HG03442 (cell line): ENCODE data around the gene PARD3B.
A peak's percentile ranks its signal among the peaks of the same experiment; 100 is the strongest.

Source experiments
- ATAC-seq: cut with Tn5 transposase; IDR thresholded peaks from one replicate; pipeline ENCODE4 v1.9.1; 2021; ENCODE audit warnings: mild to moderate bottlenecking, moderate library complexity; ENCODE audit not compliant: unreplicated experiment

The PARD3B gene

DNA sequence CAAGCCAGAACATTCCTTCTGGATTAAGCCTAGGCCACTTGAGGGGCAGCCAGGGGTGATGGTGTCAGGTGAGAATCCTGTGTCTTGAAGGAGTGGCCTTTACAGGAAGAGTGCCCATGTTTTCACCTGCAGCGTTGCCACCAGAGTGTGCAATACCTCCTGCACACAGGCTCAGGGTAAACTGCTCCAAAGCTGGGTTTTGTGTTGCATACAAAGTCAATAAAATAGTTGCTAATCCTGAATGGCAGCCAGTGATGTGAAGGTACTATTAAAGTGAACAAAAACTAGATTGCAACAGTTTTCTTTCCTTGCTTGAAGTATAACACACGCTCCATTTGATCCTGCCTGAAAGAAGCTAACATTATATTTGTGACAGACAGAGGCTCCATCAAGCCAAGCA is 1072.6 kb downstream of the PARD3B start:
- no peak for ATAC-seq

DNA sequence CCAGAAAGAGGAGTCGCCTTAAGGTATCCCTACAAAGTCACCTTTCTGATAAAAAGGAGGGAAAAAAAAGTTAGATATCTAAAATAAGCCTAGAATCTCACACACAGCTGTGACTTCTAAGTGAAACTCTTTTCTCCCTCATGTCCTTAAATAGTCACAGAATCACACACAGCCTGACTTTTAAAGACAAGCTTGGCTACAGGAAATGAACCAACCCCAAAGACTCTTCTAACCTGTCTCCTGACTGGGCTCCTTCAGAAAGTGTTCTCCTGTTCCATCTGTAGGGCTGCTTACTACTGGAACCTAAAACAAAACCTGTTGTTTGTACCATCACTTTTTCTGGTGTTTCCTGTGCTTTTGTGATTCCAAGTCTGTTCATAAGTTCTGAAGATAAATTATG is 1074.3 kb downstream of the PARD3B start:
- ATAC-seq = no peak

DNA sequence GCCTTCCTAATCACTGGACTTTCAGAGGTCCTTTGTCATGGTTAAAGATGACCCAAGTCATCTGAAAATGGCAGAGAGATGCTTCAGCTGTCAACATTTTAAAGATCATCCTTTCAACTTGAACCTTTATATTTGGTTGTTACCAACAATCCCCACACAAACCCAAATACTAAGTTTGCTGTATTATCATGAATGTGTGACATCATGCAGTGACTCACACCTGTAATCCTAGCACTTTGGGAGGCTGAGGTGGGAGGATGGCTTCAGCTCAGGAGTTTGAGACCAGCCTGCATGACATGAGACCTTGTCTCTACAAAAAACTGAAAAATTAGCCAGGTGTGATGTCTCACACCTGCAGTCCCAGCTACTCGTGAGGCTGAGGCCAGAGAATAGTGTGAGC is 1081.8 kb downstream of the PARD3B start:
- no peak for ATAC-seq

DNA sequence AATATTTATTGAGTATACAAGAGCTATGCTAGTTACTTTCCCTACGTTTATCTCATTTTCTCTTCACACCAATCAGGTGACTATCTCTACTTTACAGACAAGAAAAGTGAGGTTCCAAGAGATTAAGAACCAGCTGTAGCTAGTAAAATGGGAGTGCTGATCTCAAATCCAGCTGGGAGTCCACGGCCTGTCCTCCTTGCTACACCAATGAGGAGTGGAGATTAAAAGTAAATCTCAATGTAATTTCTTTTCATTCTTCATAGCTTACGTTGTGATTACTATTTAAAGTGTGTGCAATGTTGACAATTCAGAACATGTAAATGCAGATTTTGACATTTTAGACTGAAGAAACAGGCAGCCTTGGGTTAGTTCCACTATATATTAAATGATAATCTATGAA is 1083.1 kb downstream of the PARD3B start:
- no peak for ATAC-seq

DNA sequence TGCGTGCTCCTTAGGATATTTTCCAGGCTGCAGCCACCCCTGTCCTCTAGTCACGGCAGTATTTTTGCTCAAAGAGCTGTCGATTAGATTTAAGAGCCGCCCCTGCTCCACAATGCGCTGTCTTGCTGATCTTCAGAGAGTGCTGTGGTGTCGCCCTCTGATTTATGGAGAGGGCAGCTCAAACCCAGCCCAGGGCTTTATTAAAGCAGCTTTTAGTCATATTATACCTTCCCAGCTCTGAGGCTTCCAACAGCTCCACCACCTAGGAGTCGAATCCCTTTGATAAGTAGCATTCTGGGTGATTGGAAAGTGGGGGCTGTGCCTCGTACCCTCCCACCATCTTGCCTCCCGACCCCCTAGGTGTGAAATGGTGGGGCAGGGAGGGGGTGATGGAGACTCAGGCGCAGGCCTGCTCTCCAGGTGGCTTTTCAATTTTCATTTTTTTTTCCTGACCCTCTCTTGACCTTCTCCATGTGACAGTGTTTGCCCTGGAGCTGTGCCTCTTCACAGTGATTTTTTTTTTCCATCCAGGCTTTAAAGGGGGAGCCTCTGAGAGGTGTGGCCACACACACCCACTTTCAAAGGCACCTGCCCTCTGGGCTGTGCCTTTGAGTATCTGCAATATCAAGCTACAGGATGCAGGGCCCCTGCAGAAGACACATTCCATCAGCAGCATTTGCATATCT is 1084.0 kb downstream of the PARD3B start:
- ATAC-seq = no peak

DNA sequence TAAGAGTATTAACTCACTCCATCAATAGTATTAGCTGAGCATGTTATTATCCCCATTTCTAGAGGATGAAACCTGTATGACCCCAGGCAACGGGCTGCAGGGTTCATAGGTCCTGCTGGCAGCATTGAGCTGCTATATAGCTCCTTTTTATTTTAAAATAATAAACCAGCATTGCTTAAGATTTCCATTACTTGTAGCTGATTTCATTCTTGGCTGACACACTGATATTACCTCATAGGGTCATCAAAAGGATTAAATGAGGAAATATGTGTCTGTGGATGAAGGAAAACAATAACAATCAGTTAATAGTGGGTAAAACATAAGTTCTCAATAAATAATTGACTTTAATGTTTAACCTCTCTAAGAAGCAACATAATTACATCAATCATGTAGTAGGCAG is 1088.7 kb downstream of the PARD3B start:
- ATAC-seq = no peak

DNA sequence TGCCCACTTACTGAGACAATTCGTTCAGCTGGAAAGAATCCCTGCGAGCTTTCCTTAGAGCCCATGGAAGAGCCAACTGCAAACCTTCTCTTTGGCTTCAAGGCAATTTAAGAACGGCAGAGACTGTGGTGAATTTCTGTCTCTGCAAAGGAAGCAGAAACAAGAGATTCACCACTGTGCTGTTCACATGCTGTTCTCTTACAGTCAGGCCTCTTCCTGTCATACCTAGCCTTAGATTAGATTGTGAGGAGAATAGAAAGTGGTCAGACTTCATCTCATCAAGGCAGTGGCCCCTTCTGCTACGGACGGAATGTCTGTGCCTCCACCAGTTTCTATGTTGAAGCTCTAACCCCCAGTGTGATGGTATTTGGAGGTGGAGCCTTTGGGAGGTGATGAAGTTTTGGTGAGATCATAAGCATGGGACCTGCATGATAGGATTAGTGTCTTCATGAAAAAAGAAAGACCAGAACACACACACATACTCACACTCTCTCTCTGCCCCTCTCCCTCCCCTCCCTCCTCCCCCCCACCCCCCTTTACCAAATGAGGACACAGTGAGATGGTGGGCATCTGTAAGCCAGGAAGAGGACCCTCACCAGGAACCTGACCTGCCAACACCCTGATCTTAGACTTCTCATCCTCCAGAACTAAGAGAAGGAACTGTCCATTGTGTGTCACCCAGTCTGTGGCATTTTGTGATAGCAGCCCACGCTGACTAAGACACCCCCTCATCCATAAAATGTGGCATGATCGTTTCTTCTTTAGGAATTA is 1091.5 kb downstream of the PARD3B start:
- ATAC-seq = no peak

DNA sequence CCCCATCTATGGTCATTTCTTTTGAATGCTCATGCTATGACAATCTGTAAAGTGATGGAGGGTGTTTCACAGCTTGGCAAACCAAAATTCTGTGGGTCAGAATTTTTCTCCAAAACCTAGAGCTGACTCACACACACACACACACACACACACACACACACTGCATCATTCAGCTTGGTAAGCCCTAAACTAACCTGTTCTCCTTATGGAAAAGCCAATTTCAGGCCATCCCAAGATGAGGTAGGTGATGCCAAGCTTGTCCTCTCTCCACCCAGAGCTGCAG is 1092.0 kb downstream of the PARD3B start:
- no peak for ATAC-seq

DNA sequence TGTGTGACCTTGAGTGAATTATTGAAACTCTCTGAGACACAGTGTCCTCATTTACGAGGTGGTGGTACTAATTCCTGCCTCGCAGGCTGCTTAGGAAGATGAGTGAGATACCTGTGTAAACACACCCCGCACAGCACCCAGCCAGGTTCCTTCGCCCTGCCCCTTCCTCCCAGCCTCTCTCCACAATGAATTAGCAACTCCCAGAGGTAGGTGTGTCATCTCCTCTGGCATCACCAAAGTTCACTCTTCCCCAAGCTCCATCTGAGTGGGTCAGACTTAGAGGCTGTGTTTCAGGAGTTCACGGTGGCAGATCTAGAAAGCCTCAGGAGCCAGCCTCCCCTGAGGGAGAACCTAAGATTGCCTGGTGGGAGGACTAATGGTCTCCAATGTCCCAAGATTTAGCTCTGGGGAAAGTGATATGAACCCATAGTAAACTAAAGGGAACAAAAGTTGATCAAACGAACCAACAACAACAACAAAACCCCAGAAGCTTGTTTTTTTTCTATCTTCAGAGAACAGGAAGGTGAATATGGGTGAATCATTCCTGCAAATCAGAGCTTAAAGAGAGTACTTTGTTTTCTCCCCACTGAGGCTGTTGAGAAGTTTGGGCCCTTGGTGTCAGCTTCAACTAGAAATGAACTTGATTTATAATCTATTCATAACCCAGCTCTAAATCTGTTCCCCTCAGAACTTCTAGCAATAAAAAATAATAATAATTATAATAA is 1092.7 kb downstream of the PARD3B start:
- no peak for ATAC-seq

DNA sequence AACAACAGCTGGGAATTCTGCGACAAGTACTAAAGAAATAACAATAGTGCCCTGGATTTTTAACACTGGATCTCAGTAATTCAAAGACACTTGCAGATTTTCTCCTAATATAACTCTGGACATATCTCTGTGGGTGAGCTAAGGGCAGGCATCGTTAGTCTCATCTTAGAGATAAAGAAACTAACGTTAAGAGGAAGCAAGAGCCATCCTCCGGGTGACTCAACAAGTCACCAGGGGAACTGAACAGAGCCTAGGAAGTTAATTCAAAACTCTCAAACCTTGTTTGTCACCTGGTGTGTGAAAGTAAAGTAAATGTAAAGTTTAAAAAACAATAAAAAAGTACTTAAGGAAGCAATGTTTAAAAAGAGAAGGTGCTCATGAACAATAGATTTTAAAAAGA is 1095.4 kb downstream of the PARD3B start:
- peak; percentile 75 for ATAC-seq

DNA sequence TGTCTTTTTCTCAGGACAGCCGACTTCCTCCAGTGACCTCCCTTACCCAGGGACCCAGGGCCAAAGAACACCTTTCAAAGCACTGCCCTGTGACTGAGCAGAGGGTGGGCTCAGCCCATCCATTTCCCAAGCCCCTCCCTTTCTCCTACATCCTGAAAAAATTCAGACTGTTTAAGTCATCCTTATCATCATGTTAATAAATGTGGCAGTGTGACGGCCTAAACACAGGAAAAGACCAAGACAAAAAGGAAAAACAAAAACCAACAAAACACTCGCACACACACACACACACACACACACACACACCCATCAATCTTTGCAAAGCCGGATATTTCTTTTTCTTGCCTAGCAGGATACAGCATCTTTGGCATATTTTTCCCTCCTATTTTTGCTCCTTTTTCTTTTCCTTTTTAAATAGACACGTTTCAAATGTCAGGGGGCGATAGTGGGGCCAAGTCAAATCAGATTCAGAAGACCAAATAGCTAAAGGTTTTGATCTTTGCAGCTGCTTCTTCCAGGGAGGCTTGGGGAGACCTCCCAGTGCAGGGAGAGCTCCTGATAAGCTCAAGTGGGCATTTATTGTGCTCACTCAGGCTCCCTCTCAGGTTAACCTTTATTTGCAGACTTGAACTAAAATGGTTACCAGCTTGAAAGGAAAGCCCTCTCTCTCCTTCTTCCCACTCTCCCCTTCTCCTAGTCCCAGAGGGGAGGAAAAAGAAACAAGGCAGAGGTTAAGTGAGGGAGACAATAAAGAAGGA is 1097.5 kb downstream of the PARD3B start:
- ATAC-seq = no peak

DNA sequence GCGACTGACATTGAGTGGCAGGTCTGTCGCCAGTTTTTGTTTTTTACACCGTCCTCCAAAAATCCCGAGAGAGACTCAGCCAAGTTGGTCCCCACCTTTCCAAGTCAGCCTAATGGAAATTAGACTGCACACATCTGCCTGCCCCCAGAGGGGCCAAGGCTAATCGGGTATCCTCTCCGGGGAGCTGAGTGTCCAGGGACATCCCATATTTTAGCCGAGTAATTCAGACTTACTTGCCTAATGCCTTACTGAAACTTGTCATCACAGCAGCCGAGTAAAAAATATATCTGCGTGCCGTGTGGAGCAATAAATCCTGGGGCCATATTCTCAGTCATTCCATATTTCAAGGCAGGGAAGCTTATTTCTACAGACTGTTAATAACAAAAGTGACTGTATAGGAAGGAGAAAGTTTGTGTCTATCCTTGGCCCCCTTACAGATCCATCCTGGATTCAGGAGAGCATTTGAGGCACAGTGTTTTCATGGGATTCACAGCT is 1098.2 kb downstream of the PARD3B start:
- no peak for ATAC-seq

DNA sequence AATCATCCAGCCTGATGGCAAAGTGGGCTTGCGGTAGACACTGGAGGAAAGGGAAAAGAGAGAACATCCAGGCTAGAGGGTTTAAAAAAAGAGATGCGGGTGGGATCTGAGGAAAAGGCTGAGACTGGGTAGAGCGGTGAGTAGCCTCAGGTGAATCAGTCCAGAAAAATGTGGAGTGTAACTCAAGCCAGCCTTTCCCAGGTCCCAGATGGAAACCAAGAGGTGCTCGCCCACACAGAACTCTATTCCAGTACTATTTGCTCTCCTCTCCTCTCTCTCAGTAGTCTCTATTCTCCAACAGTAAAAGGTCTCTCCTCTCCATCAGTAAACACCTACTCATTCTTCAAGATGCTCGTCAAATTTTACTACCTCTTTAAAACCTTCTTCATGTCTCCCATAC is 1098.7 kb downstream of the PARD3B start:
- no peak for ATAC-seq

DNA sequence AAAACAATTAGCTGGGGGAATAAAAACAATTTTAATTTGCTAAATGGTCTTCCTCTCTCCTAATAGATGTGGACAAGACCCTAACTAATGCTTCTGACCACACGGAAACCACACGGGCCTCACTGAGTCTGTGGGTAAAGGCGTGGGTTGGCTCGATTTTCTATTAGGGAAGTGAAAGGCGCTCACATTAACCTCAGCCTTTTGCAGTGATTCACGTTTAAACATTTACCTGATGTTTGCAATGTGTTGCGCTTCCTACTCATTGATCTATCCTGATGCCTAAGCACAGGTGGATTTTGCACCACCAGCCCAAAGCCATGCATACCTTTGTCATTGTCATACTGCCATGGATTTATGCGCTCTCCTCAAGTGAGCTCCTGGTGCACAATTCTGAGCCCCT is 1101.4 kb downstream of the PARD3B start:
- peak; percentile 98 for ATAC-seq

DNA sequence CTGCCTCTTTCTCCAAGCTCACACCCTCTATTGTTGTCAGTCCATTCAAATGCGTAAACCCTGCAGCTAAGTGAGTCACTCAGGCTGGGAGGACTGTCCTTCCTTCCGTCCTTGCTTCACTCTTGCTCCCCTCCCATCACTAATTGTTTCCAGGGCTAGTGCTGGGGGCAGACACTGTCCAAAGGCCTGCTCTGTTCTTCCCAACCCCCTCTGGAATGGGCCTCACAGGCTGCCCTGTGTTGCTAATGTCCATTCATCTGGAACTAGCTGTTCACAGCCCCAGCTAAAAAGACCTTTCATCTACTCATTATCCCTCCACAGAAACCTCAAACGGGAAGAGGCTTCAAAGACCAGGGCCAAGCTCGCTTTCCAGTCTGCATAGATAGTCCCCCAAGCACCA is 1105.2 kb downstream of the PARD3B start:
- no peak for ATAC-seq

DNA sequence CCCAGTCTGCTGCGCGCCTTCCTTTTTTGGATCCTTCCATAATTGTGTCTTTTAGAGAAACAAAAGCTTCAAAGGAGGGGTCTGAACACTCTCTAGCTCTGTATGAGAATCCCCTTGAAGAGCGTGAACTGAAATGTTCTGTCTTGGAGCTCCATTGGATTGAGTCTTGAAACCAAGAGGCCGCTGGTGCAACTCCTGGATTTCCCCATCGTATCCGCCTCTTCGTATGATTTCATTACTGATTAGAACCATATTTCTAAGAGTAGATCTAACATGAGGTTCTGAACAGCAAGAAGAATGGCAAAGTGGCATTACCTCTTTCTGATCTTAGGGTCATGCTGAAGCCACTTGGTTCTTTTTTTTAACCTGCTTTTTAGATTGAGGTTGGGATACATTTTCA is 1105.7 kb downstream of the PARD3B start:
- ATAC-seq = no peak

DNA sequence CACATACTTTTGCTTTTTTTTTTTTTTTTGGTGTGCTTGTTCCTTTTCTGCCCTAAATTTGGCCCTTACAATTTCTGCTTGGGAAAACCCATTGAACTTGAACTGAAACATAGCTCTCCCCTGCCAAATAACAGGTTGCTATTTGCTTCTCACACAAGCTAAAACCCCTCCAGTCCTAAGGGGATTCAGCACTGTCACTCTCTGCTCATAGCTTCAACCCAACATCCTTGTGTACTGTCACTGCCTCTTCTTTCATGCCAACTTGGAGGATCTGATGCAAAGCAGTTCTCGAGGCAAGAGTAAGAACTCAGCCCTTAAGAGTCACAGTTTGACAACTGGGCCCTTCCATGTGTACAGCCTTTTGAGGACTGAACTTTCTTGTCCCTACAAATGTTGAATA is 1106.4 kb downstream of the PARD3B start:
- ATAC-seq = no peak

DNA sequence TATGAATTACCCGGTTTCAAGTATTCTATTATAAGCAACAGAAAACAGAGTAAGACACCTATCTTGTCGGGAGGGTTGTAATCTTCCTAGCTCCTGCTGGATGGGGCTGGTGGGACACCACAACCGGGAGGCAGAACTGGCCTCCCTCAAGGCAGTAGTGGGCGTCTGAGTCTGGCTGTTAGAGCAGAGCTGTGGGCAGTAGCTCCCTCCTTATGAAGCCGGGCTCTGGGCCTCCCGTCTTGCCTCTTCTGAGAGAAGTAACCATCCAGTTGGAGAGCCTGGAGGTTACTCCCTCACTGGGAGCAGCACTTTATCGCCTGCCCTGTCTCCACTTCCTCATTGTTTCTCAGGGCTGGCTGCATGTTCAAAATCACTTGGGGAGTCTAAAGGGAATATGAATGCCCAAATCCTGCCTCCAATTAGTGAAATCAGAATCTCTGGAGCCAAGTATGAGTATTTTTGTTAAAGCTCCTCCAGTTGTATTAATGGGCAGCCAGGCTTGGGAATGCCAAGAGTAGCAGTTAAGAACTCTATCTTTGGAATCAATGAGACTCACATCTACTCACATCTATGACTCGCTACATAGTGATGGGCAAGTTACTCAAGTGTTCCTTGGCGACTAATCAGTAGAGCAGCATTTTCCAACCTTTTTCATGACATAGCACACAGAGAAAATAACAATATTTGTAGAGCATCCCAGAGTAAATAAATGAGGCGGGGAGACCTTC is 1109.8 kb downstream of the PARD3B start:
- ATAC-seq = no peak

DNA sequence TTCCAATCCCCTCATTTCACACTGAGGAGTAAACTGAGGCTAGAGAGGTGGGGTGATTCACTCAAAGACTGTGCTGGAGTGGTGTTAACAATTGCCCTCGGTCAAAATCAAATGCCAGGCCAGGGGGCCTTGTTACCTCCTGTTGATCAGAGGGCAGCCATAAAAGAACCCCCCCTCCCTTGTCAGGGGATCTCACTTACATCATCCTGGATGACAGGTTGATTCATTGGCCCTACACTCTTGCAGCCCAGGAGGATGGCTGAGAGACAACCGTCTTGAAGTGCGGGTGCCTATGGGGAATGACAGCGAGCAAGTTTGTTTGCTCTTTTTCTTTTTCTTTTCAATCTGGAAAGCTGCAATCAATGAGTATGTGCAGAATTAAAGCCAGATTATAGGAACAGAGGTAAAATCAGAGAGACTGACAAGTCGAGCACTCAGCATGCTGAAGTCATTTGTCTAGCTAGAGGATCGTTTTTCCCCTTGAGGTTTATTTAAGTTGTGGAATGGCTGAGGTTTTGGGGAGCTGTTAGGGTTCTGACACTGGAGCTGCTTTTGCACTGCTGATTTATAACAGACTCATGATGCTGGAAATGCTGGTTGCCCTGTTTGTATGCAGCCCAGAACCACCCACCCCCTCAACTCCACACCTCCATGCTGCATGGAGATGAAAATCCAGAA is 1110.6 kb downstream of the PARD3B start:
- ATAC-seq = no peak

DNA sequence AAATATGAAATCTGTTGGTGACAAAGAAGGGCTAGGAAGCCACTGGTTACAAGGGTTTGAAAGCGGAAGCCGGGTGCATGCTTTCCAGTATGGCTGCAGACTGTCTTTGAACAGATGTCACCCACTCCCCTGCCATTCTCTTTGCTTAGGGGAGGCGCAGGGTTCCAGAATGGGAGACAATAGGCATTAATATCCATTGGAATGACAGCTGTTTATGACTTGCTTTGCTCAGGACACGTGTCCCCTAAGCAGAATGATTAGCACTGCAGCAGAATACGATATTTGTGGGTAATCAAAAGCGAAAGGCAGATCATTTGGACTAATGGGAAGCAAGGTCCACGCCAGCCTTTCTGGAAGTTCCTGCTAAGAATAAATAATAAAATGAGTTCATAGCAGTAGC is 1111.2 kb downstream of the PARD3B start:
- ATAC-seq = no peak
